OCI-LY7 (cell line): Measurements from ENCODE around the gene RNF125. TPM values are rescaled to one million over a fixed set of nuclear protein-coding genes. Genes with fewer than 3 reads are reported as not detected.

Experiments
- BruUV-seq: library from RNA; stranded (reverse); fragments of 400-500 nt; replicated peaks from 2 replicates; lab custom pipeline; 2021; lab: Mats Ljungman, UMichigan
- CTCF ChIA-PET: fragments of 300-600 bp; sonication (Branson Sonifier 250); formaldehyde crosslinking; loops from one replicate; lab custom pipeline; 2022; ENCODE audit warnings: antibody characterized with exemption; ENCODE audit not compliant: unreplicated experiment; lab: Charles Lee
- POLR2A ChIA-PET: fragments of 300-600 bp; sonication (Branson Sonifier 250); formaldehyde crosslinking; loops from one replicate; lab custom pipeline; 2022; ENCODE audit warnings: antibody characterized with exemption; lab: Charles Lee
- DNase-seq: peaks from one replicate; pipeline ENCODE4 v3.0.0-alpha.2; 2015; ENCODE audit warnings: low spot score
- H2AFZ ChIP-seq: fragments of 200-600 bp; sonication (generic), shearing (Covaris generic); 2 replicates; pipeline ENCODE4 v1.6.1; 2014; ENCODE audit warnings: mild to moderate bottlenecking, antibody characterized with exemption, low read length, moderate library complexity
- H3K27ac ChIP-seq: fragments of 200-600 bp; sonication (generic); 2 replicates; pipeline ENCODE4 v1.5.1; 2014; ENCODE audit warnings: mixed run types, low read depth, mild to moderate bottlenecking, moderate library complexity, low read length, inconsistent platforms; ENCODE audit not compliant: poor library complexity, severe bottlenecking
- H3K36me3 ChIP-seq: fragments of 200-600 bp; sonication (generic); 2 replicates; pipeline ENCODE4 v1.6.1; 2014; ENCODE audit warnings: mild to moderate bottlenecking, antibody characterized with exemption, low read length, moderate library complexity, mixed read lengths; ENCODE audit not compliant: insufficient read depth
- H3K4me1 ChIP-seq: fragments of 200-600 bp; sonication (generic); 2 replicates; pipeline ENCODE4 v1.5.1; 2014; ENCODE audit warnings: mild to moderate bottlenecking, low read length; ENCODE audit not compliant: insufficient read depth, poor library complexity, severe bottlenecking
- H3K4me2 ChIP-seq: fragments of 200-600 bp; sonication (generic); 2 replicates; pipeline ENCODE4 v1.6.1; 2014; ENCODE audit warnings: mild to moderate bottlenecking, low read length
- H3K4me3 ChIP-seq: fragments of 200-600 bp; sonication (generic); 2 replicates; pipeline ENCODE4 v1.5.1; 2014; ENCODE audit warnings: mild to moderate bottlenecking, low read depth, low read length; ENCODE audit not compliant: poor library complexity, severe bottlenecking
- H3K79me2 ChIP-seq: fragments of 200-600 bp; sonication (generic); 2 replicates; pipeline ENCODE4 v1.6.1; 2016; ENCODE audit warnings: low read depth, mild to moderate bottlenecking, low read length, moderate library complexity, mixed read lengths; ENCODE audit not compliant: insufficient read depth
- H3K9me2 ChIP-seq: fragments of 200-600 bp; sonication (generic); 2 replicates; pipeline ENCODE4 v1.6.1; 2016; ENCODE audit warnings: mild to moderate bottlenecking, low read length, mixed read lengths; ENCODE audit not compliant: insufficient read depth
- H3K9me3 ChIP-seq: fragments of 200-600 bp; sonication (generic); 2 replicates; pipeline ENCODE4 v1.6.1; 2014; ENCODE audit warnings: mild to moderate bottlenecking, mixed run types, low read length, mixed read lengths
- H4K20me1 ChIP-seq: fragments of 200-600 bp; sonication (generic); 2 replicates; pipeline ENCODE4 v1.6.1; 2014; ENCODE audit warnings: mild to moderate bottlenecking, antibody characterized with exemption, low read length, moderate library complexity, mixed read lengths; ENCODE audit not compliant: insufficient read depth
- EZH2phosphoT487 ChIP-seq: fragments of 200-600 bp; sonication (generic); IDR thresholded peaks from 2 replicates; pipeline ENCODE4 v1.6.1; 2018; ENCODE audit warnings: low read depth, borderline replicate concordance, mild to moderate bottlenecking, mixed run types, antibody characterized with exemption, low read length, moderate library complexity, mixed read lengths
- intact Hi-C: fragments of 100-400 bp; cut with micrococcal nuclease; formaldehyde crosslinking; loops from one replicate; pipeline ENCODE4 v1.10.0; 2022; ENCODE audit not compliant: unreplicated experiment
- total RNA-seq, 2 experiments: library from RNA; depleted of rRNA in 1 of 2; stranded (reverse); fragments of >200 nt in 1 of 2; shearing (Covaris generic) in 1 of 2; gene quantifications; 2 replicates each; pipeline ENCODE4 v1.2.3, GENCODE V29; 2014 to 2022
- TF ChIP-seq, protein P1 (sequence below): fragments of 200-600 bp; sonication (generic); conservative IDR thresholded peaks from 2 replicates; pipeline ENCODE4 v1.5.1; 2014; ENCODE audit warnings: mild to moderate bottlenecking, antibody characterized with exemption, low read length, moderate library complexity, mixed read lengths

Gene RNF125
- total RNA-seq, 2 experiments from 2014 or later, result 1.2 to 3.2 TPM

- Histone ChIP-seq H3K4me1 (peaks cover 18% of the 10 kb centered on the region), H3K27ac (no peak overlapping the region), H3K36me3 (no peaks in the 10 kb centered on the region; the same call in 1 of the 2 replicates), H3K4me2 (no peak overlapping the region), H2AFZ (no peak overlapping the region), H3K9me2 (no peaks in the 10 kb centered on the region), H4K20me1 (no peaks in the 10 kb centered on the region), H3K4me3 (no peak overlapping the region), H3K79me2 (no peaks in the 10 kb centered on the region), H3K9me3 (no peaks in the 10 kb centered on the region)
- BruUV-seq, result no TSS peak
- no peak for TF ChIP-seq EZH2phosphoT487
- TF ChIP-seq, protein P1, sequence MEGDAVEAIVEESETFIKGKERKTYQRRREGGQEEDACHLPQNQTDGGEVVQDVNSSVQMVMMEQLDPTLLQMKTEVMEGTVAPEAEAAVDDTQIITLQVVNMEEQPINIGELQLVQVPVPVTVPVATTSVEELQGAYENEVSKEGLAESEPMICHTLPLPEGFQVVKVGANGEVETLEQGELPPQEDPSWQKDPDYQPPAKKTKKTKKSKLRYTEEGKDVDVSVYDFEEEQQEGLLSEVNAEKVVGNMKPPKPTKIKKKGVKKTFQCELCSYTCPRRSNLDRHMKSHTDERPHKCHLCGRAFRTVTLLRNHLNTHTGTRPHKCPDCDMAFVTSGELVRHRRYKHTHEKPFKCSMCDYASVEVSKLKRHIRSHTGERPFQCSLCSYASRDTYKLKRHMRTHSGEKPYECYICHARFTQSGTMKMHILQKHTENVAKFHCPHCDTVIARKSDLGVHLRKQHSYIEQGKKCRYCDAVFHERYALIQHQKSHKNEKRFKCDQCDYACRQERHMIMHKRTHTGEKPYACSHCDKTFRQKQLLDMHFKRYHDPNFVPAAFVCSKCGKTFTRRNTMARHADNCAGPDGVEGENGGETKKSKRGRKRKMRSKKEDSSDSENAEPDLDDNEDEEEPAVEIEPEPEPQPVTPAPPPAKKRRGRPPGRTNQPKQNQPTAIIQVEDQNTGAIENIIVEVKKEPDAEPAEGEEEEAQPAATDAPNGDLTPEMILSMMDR, result no peak
- CTCF ChIA-PET, result no interaction called here
- DNase-seq, result peak; percentile 14
- POLR2A ChIA-PET, result no interaction called here
- intact Hi-C loops, result no loop called here
Observed at GRCh38 chr18:32048507-32049091, 30.0 kb downstream of the RNF125 start.

GRCh38 chr18:32049393-32050171, 31.0 kb downstream of the RNF125 start:
- ChIA-PET CTCF (no interaction called here), POLR2A (interaction anchor here (0.9 kb wide), 2 partner anchors 9 to 31 kb away, joined by 3 to 4 read pairs; partner anchors contain the start of gene RNF125)
- DNase-seq, result peak; percentile 22
- intact Hi-C loops, result no loop called here
- Histone ChIP-seq H3K79me2 (no peaks in the 10 kb centered on the region), H3K9me2 (no peaks in the 10 kb centered on the region), H3K36me3 (no peaks in the 10 kb centered on the region; the same call in 1 of the 2 replicates), H4K20me1 (no peaks in the 10 kb centered on the region), H3K27ac (no peak overlapping the region), H3K4me3 (no peak overlapping the region), H3K4me1 (peaks cover 18% of the 10 kb centered on the region), H3K4me2 (0 out of 2 replicates have a peak overlapping the region, but pooled peaks have one; percentile 22), H2AFZ (peak overlapping the region; percentile 19; the same call in 1 of the 2 replicates), H3K9me3 (no peaks in the 10 kb centered on the region)
- TF ChIP-seq, protein P1, result no peak
- BruUV-seq, result no TSS peak
